Adrenal gland (tissue), 5 donors: Measurements from ENCODE around the gene TLCD3A.

Source experiments
- POLR2A ChIP-seq, 2 donors: fragments of 450-650 bp; IDR thresholded peaks; one replicate each; pipeline ENCODE4 v1.6.1; 2017; ENCODE audit warnings: antibody characterized with exemption in 2 of 2, mild to moderate bottlenecking in 2 of 2, moderate library complexity in 1 of 2
- TF ChIP-seq, protein P1 (sequence below), 6 experiments: fragments of 450-650 bp in 4 of 6; fragments of 200-600 bp in 2 of 6; sonication (generic) in 1 of 6; IDR thresholded peaks; 1 replicate in 5 of 6; 2 replicates in 1 of 6; pipeline versions ENCODE4 v1.5.1 to v1.8.0; 2016 to 2021; ENCODE audit warnings: antibody characterized with exemption in 6 of 6, mild to moderate bottlenecking in 2 of 6, moderate library complexity in 1 of 6
- donor health status: DM: no; HTN: no; CAD: no.

DNA sequence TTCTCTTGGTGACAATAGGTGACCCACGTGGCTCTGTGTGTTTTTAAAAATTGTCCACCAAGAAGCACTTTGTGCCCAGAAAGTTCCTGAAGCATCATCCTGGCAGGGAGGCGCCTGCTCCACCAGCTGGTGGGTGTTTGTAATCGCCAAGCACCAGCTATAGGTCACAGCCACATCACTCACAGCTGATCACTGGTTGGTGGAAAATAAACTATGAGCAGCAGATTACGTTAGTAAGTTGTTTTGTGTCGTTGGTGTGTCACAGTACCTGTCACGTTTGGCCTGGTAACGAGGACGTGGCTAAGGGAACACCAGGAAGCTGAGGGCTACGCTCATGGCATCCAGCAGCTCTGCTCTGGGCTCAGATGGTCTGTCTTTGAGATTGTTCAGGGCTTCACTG lies 59.9 kb downstream of the TLCD3A start:
- TF ChIP-seq, protein P1, sequence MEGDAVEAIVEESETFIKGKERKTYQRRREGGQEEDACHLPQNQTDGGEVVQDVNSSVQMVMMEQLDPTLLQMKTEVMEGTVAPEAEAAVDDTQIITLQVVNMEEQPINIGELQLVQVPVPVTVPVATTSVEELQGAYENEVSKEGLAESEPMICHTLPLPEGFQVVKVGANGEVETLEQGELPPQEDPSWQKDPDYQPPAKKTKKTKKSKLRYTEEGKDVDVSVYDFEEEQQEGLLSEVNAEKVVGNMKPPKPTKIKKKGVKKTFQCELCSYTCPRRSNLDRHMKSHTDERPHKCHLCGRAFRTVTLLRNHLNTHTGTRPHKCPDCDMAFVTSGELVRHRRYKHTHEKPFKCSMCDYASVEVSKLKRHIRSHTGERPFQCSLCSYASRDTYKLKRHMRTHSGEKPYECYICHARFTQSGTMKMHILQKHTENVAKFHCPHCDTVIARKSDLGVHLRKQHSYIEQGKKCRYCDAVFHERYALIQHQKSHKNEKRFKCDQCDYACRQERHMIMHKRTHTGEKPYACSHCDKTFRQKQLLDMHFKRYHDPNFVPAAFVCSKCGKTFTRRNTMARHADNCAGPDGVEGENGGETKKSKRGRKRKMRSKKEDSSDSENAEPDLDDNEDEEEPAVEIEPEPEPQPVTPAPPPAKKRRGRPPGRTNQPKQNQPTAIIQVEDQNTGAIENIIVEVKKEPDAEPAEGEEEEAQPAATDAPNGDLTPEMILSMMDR (IDR thresholded peaks at IDR 0.05), result no peak
- TF ChIP-seq POLR2A (IDR thresholded peaks at IDR 0.05), result no peak
